WTC11 (cell line): ENCODE results near the gene RNASET2.

Experiments used
- CTCF ChIP-seq: fragments of 200-600 bp; IDR thresholded peaks from 2 replicates; pipeline ENCODE4 v1.8.0; 2022; ENCODE audit warnings: antibody characterized with exemption
- E2F4 ChIP-seq: sonication (generic); formaldehyde crosslinking; IDR thresholded peaks from 2 replicates; pipeline ENCODE4 v1.8.1; 2022; ENCODE audit warnings: low read depth, mild to moderate bottlenecking, moderate library complexity, missing genetic modification reagents, borderline replicate concordance
- ELF4 ChIP-seq: sonication (generic); formaldehyde crosslinking; IDR thresholded peaks from 2 replicates; pipeline ENCODE4 v1.8.1; 2022; ENCODE audit warnings: low read depth, mild to moderate bottlenecking, moderate library complexity, missing genetic modification reagents
- ESRRA ChIP-seq: sonication (generic); formaldehyde crosslinking; IDR thresholded peaks from 2 replicates; pipeline ENCODE4 v1.8.1; 2022; ENCODE audit warnings: mild to moderate bottlenecking, missing genetic modification reagents, borderline replicate concordance
- HMGA2 ChIP-seq: fragments of 250-450 bp; sonication (Bioruptor Pico); IDR thresholded peaks from 2 replicates; pipeline ENCODE4 v1.4.0; 2021; ENCODE audit warnings: mild to moderate bottlenecking, moderate library complexity
- KAT7 ChIP-seq: sonication (generic); formaldehyde crosslinking; IDR thresholded peaks from 2 replicates; pipeline ENCODE4 v1.8.1; 2023; ENCODE audit warnings: missing genetic modification reagents, mild to moderate bottlenecking, borderline replicate concordance
- NFYB ChIP-seq: sonication (generic); formaldehyde crosslinking; conservative IDR thresholded peaks from 2 replicates; pipeline ENCODE4 v1.8.0; 2022; ENCODE audit warnings: low read depth, missing genetic modification reagents
- RELA ChIP-seq: sonication (generic); formaldehyde crosslinking; IDR thresholded peaks from 2 replicates; pipeline ENCODE4 v1.8.1; 2022; ENCODE audit warnings: missing genetic modification reagents, mild to moderate bottlenecking, borderline replicate concordance
- SP1 ChIP-seq: sonication (generic); formaldehyde crosslinking; conservative IDR thresholded peaks from 2 replicates; pipeline ENCODE4 v1.8.1; 2022; ENCODE audit warnings: missing genetic modification reagents
- TEAD4 ChIP-seq: sonication (generic); formaldehyde crosslinking; IDR thresholded peaks from 2 replicates; pipeline ENCODE4 v1.8.0; 2022; ENCODE audit warnings: mild to moderate bottlenecking, missing genetic modification reagents
- ZNF121 ChIP-seq: sonication (generic); formaldehyde crosslinking; IDR thresholded peaks from 2 replicates; pipeline ENCODE4 v1.8.0; 2023; ENCODE audit warnings: missing genetic modification reagents
- TF ChIP-seq, protein P1 (sequence below): sonication (generic); formaldehyde crosslinking; IDR thresholded peaks from 2 replicates; pipeline ENCODE4 v1.8.0; 2022; ENCODE audit warnings: mild to moderate bottlenecking, missing genetic modification reagents

GRCh38 chr6:166932116-166932515 is 24.2 kb downstream of the RNASET2 start:
- TF ChIP-seq CTCF (no peak), NFYB (CRISPR knock-in tag) (no peak), E2F4 (no peak), HMGA2 (CRISPR knock-in tag) (no peak), RELA (CRISPR knock-in tag) (no peak), TEAD4 (CRISPR knock-in tag) (no peak), ESRRA (no peak), ZNF121 (CRISPR knock-in tag) (no peak), SP1 (CRISPR knock-in tag) (no peak), ELF4 (CRISPR knock-in tag) (no peak), KAT7 (CRISPR knock-in tag) (no peak)
- TF ChIP-seq, protein P1, sequence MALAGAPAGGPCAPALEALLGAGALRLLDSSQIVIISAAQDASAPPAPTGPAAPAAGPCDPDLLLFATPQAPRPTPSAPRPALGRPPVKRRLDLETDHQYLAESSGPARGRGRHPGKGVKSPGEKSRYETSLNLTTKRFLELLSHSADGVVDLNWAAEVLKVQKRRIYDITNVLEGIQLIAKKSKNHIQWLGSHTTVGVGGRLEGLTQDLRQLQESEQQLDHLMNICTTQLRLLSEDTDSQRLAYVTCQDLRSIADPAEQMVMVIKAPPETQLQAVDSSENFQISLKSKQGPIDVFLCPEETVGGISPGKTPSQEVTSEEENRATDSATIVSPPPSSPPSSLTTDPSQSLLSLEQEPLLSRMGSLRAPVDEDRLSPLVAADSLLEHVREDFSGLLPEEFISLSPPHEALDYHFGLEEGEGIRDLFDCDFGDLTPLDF, result no peak
